NCI-H524 (cell line): ENCODE measurements around the gene LRMDA.

Source experiments
- DNase-seq, 2 experiments: peaks; one replicate each; lab custom pipeline; 2025; lab: John Stamatoyannopoulos, UW

LRMDA gene

DNA sequence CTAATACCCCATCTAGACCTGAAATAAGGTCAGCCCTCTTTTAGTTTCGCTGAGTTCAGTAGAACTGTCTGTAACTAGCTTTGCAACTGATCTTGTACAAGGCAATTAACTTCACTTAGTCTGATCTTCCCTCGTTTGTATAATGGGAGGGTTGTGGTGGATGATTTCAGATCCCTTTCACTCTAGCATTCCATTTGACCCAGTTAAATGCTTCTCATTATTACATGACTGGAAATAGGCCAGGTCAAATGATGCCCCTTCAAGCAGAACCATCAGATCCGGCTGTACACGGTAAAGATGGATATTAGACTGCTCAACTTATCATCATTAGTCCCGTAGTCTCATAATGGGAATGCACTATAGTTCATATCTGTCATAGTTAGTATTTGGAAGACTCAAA, 1009.0 kb downstream of the LRMDA start:
- DNase-seq = no peak

GRCh38 chr10:76442113-76442512, 1010.7 kb downstream of the LRMDA start:
- no peak for DNase-seq

- DNase-seq = no peak
Measured at GRCh38 chr10:76444034-76444800, 1012.8 kb downstream of the LRMDA start.

DNA sequence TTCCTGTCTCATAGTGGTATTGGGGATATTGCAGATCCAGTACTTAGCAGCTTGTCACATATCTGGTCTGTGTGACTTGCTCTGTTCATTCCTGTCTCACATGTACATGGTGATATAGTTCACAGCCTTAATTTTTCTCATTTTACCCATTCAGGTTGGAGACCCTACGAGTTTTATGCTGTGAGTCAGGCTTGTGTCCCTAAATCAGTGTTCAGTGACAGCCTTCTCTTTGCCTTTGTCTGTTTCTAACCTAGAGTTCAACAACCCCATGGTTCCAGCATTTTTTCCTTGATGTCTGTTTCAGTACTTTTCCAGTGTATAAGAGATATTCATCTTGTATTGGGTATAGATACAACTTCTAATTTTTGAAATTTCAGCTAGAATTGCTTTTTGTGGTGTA, 1016.2 kb downstream of the LRMDA start:
- no peak for DNase-seq

- no peak for DNase-seq
Measured at GRCh38 chr10:76451911-76452310, 1020.5 kb downstream of the LRMDA start.

DNA sequence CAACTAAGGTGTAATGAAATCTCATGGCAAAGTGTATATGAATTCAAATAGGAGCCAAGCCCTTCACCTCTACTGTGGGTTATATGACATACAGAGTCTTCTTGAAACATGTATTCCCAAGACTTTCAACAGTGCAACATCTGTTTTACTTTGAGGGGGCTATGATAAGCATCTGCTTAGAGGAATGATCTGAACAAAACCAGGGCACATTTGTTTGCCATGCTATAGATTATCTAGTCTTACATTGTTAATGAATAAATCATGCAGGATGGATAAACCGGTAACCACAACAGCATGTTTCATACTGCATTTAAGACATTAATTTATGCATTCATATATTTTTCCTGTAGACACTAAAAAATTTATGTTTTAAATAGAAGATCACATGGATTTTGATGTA, 1021.9 kb downstream of the LRMDA start:
- no peak for DNase-seq

DNA sequence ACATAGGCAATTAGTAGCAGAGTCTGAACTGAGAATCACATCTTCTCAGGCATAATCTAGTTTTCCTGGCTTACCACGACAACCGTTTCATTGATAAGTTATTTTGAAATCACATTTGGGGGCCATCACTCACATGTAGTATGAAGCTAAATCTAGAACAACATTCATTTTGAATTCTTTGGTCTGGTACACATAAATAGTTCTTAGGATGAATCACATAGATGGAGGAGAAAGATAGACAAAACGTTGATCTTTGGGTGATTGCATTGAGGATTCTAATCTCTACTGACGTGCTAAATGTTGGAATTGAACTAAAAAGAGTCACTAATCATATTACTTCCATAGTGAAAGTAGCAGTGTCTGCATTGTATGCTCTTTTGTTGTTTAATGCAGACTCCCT, 1022.6 kb downstream of the LRMDA start:
- no peak for DNase-seq

- DNase-seq = no peak
Measured at GRCh38 chr10:76454506-76455140, 1023.2 kb downstream of the LRMDA start.

DNA sequence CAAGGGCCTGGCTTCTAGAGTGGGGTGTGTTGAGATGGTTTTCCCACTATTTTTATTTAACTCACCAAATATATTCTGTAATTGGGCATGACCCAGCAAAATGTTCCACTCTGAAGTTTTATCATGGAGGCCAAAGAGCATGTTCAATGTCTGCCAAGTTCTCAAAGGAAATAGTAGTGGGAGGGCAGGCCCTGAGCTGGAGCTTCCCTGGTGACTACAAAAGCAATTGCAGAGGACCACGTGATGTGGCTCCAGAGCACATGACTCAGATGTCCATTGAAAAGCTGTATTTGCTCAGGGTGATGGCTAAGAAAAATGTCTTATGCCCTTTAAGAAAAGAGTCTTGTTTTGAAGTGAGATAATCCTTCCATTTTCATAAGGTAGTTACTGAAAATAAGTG, 1024.8 kb downstream of the LRMDA start:
- no peak for DNase-seq

DNA sequence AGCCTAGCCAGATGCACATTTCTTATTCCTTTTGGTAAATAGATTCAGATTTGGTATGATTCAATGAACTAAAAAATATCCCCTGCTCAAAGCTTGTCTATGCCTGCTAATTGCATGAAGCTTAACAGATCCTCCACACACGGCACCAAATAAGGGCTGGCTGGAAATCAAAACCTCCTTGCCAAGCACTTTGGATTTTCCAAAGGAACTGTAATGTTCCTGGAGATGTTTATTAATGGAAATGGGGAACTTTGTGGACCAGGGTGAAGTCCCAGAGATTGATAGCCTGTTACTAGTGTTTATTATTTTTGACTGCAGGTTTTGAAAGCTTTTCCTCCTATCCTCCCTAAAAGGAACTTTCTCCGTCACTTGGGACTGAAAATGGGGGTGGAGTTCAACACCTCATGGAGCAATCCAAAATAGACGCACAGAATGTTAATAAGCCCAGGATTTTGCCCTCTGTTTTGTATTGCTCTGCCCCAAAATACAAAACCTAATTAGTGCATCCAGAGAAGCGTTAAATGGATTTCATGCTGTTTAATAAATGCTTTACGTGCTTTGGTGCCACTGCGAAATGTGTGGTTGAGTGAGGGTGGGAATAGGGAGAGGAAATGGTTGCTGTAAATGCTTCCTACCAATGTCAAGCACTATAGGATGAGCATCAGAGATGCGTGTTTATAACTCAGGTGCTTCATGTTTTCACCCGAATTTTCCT, 1027.7 kb downstream of the LRMDA start:
- DNase-seq = no peak

- no peak for DNase-seq
Measured at GRCh38 chr10:76461024-76461423, 1029.6 kb downstream of the LRMDA start.

DNA sequence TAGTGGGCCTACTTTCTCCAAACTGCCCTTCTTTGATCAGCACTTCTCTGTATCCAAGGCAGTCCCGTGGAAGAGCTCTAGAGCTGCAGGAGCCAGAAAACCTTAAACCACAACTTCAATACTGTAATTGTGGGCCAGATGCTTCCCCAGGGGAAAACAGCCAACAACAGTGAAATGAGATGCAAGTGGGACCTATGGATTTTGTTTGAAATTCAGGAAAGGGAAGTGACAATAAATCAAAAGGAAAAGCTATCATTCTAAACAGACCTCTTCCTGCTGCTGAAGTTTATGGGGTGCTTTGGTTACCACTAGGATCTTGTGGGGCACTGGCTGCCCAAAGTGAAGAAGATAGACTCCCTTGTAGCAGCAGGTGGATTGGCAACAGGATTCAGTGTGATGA, 1031.7 kb downstream of the LRMDA start:
- no peak for DNase-seq

GRCh38 chr10:76466836-76467503, 1035.5 kb downstream of the LRMDA start:
- no peak for DNase-seq

DNA sequence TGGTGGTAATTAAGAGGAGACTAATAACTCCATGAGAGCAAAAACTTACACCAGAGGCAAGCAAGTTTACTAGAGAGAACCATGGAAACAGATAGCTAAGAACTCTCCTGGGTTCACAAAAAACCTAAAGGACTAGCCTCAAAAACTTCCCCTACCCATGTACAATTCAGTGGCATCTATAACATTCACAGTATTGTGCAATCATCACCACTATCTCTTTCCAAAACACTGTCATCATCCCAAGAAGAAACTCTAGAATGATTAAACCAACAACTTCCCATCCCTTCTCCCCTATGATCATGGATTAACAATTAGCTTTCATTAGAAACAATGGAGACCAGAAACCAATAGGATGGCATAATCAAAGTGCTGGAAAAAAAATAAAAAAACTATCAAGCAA, 1038.3 kb downstream of the LRMDA start:
- DNase-seq = no peak

DNA sequence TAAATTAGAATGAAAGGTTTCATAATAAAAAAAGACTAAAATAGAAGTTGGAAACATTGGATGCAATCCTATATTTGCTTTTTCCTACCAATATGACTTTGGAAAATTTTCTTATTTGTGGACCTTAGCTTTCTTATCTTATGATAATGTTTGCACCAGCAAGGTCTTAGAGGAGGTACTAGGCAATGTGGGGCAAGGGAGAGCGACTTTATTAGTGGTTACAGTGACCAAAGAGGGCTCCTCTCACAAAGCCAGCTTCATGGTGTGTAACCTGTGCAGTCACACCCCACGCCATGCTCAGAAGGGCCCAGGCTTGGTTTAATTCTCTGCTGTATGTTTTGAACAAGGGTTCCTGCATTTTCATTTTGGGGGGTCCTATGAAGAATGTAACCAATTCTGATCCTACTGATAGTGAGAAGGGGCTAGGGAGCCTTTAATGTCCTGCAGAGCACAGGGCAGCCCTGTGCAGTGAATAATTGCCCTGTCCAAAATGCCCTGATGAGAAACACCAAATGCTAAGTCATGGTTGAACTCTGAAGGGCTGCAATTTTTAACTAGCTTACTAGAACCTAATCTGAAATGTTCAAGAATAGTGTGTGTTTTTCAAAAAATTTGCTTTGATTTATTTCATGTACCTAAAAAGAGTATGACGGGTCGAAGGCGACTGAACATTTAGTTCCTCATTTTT, 1047.8 kb downstream of the LRMDA start:
- no peak for DNase-seq

GRCh38 chr10:76481178-76481577, 1049.8 kb downstream of the LRMDA start:
- no peak for DNase-seq

DNA sequence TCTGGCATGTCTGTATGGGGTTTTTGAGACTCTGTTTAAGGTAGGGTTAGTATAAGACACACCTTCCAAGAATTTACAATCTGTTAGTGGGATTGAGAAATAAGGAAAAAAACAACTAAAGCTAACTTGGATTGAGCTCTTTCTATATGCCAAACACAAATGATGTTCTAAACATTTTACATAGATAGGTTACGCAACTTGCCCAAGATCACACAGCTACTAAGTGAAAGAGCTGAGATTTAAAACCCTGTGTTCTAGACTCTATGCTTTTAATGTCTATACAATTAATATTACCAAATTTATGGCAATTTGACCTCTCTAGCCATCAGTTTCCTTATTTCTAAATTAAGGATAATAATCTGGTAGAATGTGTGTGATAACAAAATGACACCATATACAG, 1056.2 kb downstream of the LRMDA start:
- DNase-seq = no peak

DNA sequence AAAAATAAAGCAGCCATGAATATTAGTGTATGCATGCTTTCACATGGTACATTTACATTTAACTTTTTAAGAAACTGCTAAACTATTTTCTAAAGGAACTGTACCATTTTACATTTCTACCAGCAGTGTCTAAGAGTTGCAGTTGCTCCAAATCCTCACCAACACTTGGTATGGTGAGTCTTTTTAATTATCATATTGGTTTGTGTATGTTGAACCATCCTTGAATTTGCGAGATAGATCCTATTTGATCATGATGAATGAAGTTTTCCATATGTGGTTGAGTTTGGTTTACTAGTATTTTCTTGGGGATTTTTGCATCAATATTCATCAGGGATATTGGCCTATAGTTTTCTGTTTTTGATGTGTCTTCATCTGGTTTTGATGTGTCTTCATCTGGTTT, 1057.2 kb downstream of the LRMDA start:
- no peak for DNase-seq

- no peak for DNase-seq
Measured at GRCh38 chr10:76491216-76491615, 1059.8 kb downstream of the LRMDA start.

DNA sequence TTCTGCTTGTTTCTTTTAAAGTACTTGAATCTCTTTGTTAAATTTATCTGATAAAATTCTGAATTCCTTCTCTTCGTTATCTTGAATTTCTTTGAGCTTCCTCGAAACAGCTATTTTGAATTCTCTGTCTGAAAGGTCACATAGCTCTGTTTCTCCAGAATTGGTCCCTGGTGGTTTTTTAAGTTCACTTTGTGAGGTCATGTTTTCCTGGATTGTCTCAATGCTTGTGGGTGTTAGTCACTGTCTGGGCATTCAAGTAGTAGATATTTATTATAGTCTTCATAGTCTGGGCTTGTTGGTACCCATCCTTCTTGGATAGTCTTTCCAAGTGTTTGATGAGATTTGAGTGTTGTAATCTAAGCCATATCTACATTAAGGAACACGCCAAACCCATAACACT, 1060.6 kb downstream of the LRMDA start:
- DNase-seq = no peak

DNA sequence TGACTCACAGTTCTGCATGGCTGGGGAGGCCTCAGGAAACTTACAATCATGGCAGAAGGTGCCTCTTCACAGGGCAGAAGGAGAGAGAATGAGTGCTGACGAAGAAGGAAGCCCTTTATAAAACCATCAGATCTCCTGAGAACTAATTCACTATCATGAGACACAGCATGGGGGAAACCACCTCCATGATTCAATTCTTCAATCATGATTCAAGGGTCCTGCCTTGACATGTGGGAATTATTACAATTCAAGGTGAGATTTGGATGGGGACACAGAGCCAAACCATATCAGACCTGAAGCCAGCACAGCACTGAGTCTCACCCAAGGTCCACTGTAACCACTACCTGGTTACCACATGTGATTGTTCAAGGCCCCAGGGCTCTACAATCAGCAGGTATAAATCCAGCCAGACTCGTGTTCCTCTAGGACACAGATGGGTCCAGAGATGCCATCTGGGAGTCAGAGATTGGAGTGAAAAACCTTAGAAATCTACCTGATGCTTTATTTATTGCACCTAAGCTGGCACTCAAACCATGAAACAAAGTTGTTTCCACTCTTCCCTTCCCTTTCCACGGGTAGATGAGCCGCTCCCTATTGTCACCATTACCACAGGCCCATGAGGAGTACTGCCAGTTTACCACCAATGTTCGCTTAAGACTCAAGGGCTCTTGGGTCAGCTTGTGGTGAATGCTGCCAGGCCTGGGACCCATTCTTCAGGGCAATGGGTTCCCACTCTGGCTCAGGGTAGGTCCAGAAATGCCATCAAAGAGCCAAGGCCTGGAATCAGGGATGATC, 1061.5 kb downstream of the LRMDA start:
- DNase-seq = no peak
